ENCODE data around the gene CIRBP. TPM values are rescaled to one million over a fixed set of nuclear protein-coding genes. Genes with fewer than 3 reads are reported as not detected.

Gene CIRBP
- total and polyA plus RNA-seq, 2 of the 13 experiments (the other 11 are each of a cell fraction or from before 2014, with no cell fraction given): 133 to 140 TPM

GRCh38 chr19:1266129-1266915 is 2.8 kb upstream of the CIRBP start (continued):
- TF ChIP-seq GMEB1 (CRISPR knock-in tag; IDR thresholded peaks at IDR 0.05; ENCODE audit: borderline replicate concordance) (peak; percentile 71; the same call in 1 of the 2 replicates), MYC (CRISPR knock-in tag; IDR thresholded peaks at IDR 0.05; ENCODE audit: borderline replicate concordance) (peak; percentile 42; the same call in 1 of the 2 replicates), AHR (CRISPR knock-in tag; IDR thresholded peaks at IDR 0.05) (no peak), ZNF230 (CRISPR knock-in tag; IDR thresholded peaks at IDR 0.05) (0 out of 2 replicates have a peak, but pooled peaks have one; percentile 52), MED8 (CRISPR knock-in tag; IDR thresholded peaks at IDR 0.05; ENCODE audit: insufficient replicate concordance) (no peak), ZNF276 (CRISPR knock-in tag; IDR thresholded peaks at IDR 0.05; ENCODE audit: low read depth) (0 out of 2 replicates have a peak, but pooled peaks have one; percentile 23), RFXAP (CRISPR knock-in tag; IDR thresholded peaks at IDR 0.05; ENCODE audit: borderline replicate concordance) (peak; percentile 33; the same call in 1 of the 2 replicates), E2F5 (CRISPR knock-in tag; conservative IDR thresholded peaks at IDR 0.05) (no peak), ZNF605 (CRISPR knock-in tag; IDR thresholded peaks at IDR 0.05) (peak; percentile 58; the same call in 1 of the 2 replicates), ZNF260 (CRISPR knock-in tag; IDR thresholded peaks at IDR 0.05; ENCODE audit: borderline replicate concordance, low read depth) (no peak), HNF1B (CRISPR knock-in tag; IDR thresholded peaks at IDR 0.05) (peak; percentile 74; the same call in 1 of the 2 replicates), TBX3 (IDR thresholded peaks at IDR 0.05; ENCODE audit: borderline replicate concordance) (no peak), POLR2G (IDR thresholded peaks at IDR 0.05; ENCODE audit: low read depth, low read length) (peak; percentile 70), ZNF484 (CRISPR knock-in tag; IDR thresholded peaks at IDR 0.05; ENCODE audit: borderline replicate concordance, low read depth) (0 out of 2 replicates have a peak, but pooled peaks have one; percentile 55), ZNF768 (CRISPR knock-in tag; IDR thresholded peaks at IDR 0.05) (peak; percentile 56; the same call in 1 of the 2 replicates), ZFX (CRISPR knock-in tag; IDR thresholded peaks at IDR 0.05; ENCODE audit: low read depth) (peak; percentile 73), BCL3 (CRISPR knock-in tag; IDR thresholded peaks at IDR 0.05) (peak; percentile 68; the same call in 1 of the 2 replicates), ZNF20 (CRISPR knock-in tag; IDR thresholded peaks at IDR 0.05) (no peak), TFAP4 (IDR thresholded peaks at IDR 0.05; ENCODE audit: borderline replicate concordance, low read depth) (peak; percentile 57; the same call in 1 of the 2 replicates)

Data from HepG2 (cell line).